NOMO-1 treated with DMSO at 0.1 percent for 48 hours (cell line): Measurements from ENCODE around the gene FKBP1B.
"Not testable (repeated sequence)": the region's sequence is repeated elsewhere in the genome, so short reads cannot be mapped to it uniquely, and the experiment has no call there.

Experiments
- DNase-seq: peaks from one replicate; lab custom pipeline; 2025; ENCODE audit not compliant: unreplicated experiment; lab: John Stamatoyannopoulos, UW

The FKBP1B gene

DNA sequence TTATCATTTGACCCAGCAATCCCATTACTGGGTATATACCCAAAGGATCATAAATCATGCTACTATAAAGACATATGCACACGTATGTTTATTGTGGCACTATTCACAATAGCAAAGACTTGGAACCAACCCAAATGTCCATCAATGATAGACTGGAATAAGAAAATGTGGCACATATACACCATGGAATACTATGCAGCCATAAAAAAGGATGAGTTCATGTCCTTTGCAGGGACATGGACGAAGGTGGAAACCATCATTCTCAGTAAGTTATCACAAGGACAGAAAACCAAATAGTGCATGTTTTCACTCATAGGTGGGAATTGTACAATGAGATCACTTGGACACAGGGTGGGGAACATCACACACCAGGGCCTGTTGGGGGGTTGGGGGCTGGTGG lies 51.2 kb downstream of the FKBP1B start:
- not testable (repeated sequence) for DNase-seq

DNA sequence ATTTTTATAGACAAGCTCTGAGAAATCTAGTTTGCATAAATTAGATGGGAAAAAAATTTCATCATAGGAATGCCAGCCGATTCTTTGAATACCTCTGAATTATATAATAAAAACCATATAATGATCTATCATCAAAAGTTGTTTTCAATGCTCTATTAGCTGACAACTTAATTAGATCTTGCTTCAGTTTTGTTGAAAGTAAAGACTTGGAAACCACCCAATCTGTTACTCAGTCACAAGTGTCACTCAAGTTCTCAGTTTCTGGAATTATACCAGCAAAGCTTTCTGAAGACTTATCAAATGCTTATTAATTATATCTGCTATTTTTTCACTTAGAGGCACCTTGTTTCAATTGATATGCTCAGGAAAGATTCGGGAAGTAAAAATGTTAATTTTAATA lies 52.5 kb downstream of the FKBP1B start:
- no peak for DNase-seq

DNA sequence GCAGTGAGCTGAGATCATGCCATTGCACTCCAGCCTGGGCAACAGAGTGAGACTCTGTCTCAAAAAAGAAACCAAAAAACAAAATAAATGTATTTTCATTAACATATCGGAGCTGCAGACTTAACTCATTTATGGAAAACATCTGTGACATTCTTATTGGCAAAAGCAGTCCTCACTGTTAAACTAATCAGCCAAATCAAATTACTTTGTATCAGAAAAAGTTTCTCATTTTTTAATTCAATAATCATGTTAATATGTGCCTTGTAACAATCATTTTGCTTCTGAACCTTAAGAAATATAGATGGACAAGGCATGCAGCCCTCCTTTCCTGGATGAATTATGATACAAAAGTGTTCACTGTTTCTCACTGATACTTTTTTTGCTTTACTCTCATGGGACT lies 53.1 kb downstream of the FKBP1B start:
- no peak for DNase-seq

DNA sequence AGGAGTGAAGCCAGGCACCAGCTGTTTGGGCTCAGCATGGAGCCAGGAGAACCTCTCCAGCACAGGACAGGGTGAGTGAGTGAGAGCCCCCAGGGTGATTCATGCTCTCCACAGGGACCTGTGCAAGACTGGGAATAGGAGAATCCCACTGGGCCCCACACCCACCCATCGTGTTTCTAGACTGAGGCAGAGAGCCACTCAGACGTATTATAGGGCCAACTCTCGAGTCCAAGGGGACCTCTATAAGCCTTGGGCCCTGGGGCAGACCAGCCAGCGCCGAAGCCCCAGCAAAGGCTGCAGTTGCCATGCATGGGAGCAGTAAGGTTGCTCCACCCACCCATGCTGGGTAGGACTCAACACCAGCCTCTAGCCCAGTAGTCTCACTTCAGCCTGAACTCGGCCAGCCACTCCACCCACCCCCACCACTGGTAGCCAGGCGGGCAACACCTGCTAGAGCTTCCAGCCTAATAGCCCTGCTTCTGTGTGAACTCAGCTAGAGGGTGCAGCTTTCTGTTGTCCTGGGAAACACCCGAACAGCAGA lies 54.6 kb downstream of the FKBP1B start:
- DNase-seq: no peak

DNA sequence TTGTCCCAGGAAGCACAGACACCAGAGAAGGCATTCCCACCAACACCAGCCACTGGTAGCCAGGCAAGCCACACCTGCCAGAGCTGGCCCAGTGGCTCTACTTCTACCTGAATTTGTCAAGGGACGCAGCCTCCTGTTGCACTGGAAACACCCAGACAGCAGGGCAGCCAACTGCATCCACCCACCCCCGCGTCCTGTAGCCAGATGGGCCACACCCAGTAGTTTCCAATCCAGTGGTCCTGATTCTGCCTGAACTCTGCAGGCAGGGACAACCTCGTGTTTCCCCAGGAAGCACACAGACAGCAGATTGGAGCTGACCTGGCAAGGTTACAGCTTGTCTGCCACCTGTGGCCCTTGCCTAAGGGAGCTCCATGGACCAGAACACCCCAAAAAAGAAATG lies 55.4 kb downstream of the FKBP1B start:
- DNase-seq: no peak

DNA sequence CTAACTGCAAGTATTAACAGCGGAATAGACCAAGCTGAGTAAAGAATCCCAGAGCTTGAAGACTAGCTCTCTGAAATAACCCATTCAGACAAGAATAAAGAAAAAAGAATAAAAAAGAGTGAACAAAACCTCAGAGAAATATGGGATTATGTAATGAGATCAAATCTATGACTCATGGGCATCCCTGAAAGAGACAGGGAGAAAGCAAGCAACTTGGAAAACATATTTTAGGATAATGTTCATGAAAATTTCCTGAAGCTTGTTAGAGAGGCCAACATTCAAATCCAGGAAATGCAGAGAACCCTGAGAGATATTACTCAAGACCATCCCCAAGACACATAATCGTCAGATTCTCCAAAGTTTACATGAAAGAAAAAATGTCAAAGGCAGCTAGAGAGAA lies 56.3 kb downstream of the FKBP1B start:
- DNase-seq: no peak

DNA sequence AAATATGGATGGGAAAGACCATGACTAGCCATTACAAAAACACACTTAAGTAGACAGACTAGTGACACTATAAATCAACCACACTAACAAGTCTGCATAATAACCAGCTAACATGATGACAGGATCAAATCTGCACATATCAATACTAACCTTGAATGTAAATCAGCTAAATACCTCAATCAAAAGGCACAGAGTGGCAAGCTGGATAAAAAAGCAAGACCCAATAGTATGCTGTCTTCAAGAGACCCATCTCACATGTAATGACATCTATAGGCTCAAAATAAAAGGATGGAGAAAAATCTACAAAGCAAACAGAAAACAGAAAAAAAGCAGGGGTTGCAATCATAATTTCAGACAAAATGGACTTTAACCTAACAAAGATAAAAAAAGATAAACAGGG lies 57.2 kb downstream of the FKBP1B start:
- DNase-seq: no peak

DNA sequence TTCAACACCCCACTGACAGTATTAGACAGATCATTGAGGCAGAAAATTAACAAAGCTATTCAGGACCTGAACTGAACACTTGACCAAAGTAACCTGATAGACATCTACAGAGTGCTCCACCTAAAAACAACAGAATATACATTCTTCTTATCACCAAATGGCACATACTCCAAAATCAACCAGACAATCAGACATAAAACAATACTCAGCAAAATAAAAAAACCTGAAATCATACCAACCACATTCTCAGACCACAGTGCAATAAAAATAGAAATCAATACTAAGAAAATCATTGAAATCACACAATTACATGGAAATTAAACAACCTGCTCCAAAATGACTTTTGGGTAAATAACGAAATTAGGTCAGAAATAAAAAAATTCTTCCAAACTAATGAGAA lies 57.8 kb downstream of the FKBP1B start:
- DNase-seq: no peak

DNA sequence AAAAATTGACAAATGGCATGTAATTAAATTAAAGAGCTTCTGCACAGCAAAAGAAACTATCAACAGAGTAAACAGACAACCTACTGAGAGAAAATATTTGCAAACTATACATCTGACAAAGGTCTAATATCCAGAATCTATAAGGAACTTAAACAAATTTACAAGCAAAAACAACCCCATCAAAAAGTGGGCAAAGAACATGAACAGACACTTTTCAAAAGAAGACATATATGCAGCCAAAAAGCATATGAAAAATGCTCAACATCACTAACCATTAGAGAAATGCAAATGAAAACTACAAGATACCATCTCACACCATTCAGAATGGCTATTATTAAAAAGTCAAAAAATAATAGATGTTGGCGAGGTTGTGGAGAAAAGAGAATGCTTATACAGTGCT lies 59.9 kb downstream of the FKBP1B start:
- DNase-seq: not testable (repeated sequence)

DNA sequence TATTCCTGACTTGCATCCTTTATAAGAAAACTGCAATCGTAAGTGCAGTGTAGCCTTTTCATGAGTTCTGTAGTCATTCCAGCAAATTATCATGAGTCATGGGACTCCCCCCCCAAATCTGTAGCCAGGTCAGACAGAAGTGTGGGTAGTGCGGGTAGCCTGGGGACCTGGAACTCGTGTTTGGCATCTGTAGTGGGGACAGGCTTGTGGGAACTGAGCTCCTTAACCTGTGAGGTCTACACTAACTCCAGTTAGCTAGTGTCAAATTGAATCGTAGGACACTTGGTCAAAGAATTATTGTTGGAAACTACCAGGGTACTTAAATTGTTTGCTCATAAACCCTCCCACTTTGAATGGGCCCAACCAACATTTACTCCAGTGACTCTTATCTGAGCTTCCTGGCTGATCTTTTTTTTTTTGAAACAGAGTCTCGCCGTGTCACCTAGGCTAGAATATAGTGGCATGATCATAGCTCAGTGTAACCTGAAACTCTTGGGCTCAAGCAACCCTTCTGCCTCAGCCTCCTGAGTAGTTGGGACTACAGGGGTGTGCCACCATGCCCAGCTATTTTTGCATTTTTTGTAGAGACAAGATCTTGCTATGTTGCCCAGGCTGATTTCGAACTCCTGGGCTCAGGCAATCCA lies 61.2 kb downstream of the FKBP1B start:
- DNase-seq: no peak

DNA sequence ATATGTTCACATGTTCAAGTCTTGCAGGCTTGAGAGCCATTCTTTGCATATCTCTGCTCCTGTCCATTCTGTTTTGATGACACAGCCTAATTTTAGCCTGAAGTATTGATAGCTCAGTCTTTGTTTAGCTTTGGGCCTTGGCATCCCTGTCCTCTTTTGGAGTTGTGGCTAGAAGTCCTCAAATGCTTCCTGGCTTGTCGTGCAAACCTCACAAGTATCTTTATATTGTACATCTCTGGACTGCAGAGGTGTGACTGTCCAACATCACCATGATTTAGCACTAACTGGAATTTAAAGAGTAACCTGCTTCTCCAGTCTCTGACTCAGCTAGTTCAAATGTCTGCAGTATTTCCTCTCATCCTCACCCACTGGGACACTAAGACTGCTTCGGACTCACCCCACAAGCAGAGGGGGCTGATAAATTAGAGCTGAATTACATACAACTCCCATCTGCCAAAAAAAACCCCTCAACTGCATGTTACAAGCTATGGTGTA lies 61.9 kb downstream of the FKBP1B start:
- no peak for DNase-seq
